Right lobe of liver (tissue), 6 donors: Measurements from ENCODE around the gene ZIC1. TPM values are rescaled to one million over a fixed set of nuclear protein-coding genes. Genes with fewer than 3 reads are reported as not detected.

Source experiments
- ATAC-seq, 4 donors: fragments of 200-7000 bp; cut with Tn5 transposase; one replicate each; pipeline ENCODE4 v1.9.1; 2020; ENCODE audit warnings: mild to moderate bottlenecking in 4 of 4, moderate library complexity in 4 of 4
- DNase-seq, 3 donors: peaks; one replicate each; pipeline ENCODE4 v3.0.0-alpha.2; 2020
- H3K27ac ChIP-seq, 3 donors: fragments of 200-600 bp; one replicate each; pipeline ENCODE4 v1.8.0; 2022
- H3K27me3 ChIP-seq, 2 donors: fragments of 200-600 bp; one replicate each; pipeline ENCODE4 v1.8.0; 2022
- H3K36me3 ChIP-seq, 4 donors: fragments of 200-600 bp; sonication (generic) in 1 of 4; one replicate each; pipeline versions ENCODE4 v1.5.1 to v1.8.0; 2017 to 2022; ENCODE audit warnings: control low read depth in 1 of 4
- H3K4me1 ChIP-seq, 4 donors: fragments of 200-600 bp; sonication (generic) in 1 of 4; one replicate each; pipeline versions ENCODE4 v1.5.1 to v1.8.0; 2017 to 2022; ENCODE audit warnings: control low read depth in 1 of 4
- H3K4me3 ChIP-seq, 3 donors: fragments of 200-600 bp; one replicate each; pipeline ENCODE4 v1.8.0; 2022
- H3K9me3 ChIP-seq, 4 donors: fragments of 200-600 bp; sonication (generic) in 1 of 4; one replicate each; pipeline versions ENCODE4 v1.5.1 to v1.8.0; 2017 to 2022; ENCODE audit warnings: control low read depth in 1 of 4
- POLR2A ChIP-seq: fragments of 450-650 bp; IDR thresholded peaks from one replicate; pipeline ENCODE4 v1.6.1; 2017; ENCODE audit warnings: antibody characterized with exemption, mild to moderate bottlenecking
- WGBS: methylation state at CpG from one replicate; pipeline ENCODE4 v1.1.6; 2018; ENCODE audit warnings: low coverage, low lambda C conversion rate; ENCODE audit not compliant: insufficient coverage; ENCODE audit errors: missing lambda C conversion rate; 5-methylcytosine and 5-hydroxymethylcytosine counted together
- intact Hi-C, 2 donors: fragments of 100-400 bp; cut with DNase I; formaldehyde crosslinking; loops; one replicate each; pipeline versions ENCODE4 v1.11.2 to v1.14.1; 2022
- total RNA-seq, 6 experiments: library from RNA; depleted of rRNA in 2 of 6; stranded (reverse); fragments of >200 nt in 2 of 6; fragmentation: NEBNext Ultra II Directional in 3 of 6; extraction: Animal tissue kit (Norgen Biotek cat#: 25700) in 3 of 6; gene quantifications; one replicate each; pipeline versions ENCODE4 v1.1.0 to v1.2.4, GENCODE V29; 2016 to 2023
- TF ChIP-seq, protein P1 (sequence below), 4 donors: fragments of 200-600 bp in 3 of 4; fragments of 450-650 bp in 1 of 4; IDR thresholded peaks; one replicate each; pipeline versions ENCODE4 v1.5.1 to v1.8.0; 2016 to 2022; ENCODE audit warnings: antibody characterized with exemption in 4 of 4, mild to moderate bottlenecking in 2 of 4
- donor health status: DM: no; HTN: yes; CAD: no.
- donor health status: DM: no; HTN: no; CAD: no.
- donor health status: DM: no; HTN: no; CAD: no.
- donor health status: DM: no; HTN: yes; CAD: no.
- donor health status: DM: no; HTN: yes; CAD: no.

ZIC1 gene
- total RNA-seq, 6 experiments from 2014 or later = 1.1 to 14.6 (median 9.6) TPM

DNA sequence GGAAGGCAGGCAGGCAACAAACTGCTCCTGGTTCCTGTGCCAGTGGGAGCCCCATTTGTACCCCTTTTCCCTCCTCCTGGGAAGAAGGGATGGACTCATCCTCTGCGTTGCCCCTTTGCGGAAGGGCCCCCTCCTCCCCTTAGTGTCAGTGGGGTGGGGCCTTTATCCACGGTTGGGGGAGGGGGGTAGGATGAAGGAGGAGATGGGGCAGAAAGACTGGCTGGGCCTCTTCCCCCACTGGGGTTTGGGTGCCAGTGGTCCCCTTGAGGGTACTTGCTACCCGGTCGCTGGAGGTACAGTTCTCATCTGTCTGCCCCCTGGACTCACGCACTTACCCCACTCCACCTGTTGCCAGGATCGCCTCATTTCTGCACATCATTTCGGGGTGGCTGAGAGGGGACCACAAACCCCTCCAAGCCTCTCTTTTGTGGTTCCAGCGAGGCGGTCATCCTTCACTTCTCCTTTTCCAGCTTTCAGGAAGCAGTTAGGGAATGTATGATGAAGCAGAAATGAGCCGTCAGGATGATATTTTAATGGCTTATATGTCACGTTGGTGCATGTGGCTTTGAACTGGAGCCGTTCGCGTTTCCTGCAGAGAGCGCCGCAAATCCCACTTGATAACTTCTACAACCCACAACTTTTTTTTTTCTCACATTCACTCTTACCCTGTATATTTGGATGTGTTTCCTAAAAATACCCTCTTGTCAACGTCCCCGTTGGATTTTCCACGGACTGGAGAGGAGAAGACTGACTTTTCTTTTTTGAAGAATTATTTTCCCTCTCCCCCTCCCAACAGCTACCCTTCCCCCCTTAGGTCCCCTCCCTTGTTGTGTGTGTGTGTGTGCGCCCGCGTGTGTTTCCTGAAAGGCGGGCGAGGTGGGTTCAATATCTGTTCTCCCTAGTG, 2.9 kb upstream of the ZIC1 start, which contains the start of gene ZIC4:
ZIC4 (minus strand) TSS at position 516 of the 904 bp plus-strand sequence. CDS start 3,746 bp downstream, outside the sequence.
- no peaks in the 10 kb centered on the region for H3K36me3 ChIP-seq
- peaks cover 0 to 12% (median 0%) of the 10 kb centered on the region in 4 donors for H3K4me1 ChIP-seq
- H3K4me3 ChIP-seq = no peak within 1 kb of the TSS
- TF ChIP-seq, protein P1, sequence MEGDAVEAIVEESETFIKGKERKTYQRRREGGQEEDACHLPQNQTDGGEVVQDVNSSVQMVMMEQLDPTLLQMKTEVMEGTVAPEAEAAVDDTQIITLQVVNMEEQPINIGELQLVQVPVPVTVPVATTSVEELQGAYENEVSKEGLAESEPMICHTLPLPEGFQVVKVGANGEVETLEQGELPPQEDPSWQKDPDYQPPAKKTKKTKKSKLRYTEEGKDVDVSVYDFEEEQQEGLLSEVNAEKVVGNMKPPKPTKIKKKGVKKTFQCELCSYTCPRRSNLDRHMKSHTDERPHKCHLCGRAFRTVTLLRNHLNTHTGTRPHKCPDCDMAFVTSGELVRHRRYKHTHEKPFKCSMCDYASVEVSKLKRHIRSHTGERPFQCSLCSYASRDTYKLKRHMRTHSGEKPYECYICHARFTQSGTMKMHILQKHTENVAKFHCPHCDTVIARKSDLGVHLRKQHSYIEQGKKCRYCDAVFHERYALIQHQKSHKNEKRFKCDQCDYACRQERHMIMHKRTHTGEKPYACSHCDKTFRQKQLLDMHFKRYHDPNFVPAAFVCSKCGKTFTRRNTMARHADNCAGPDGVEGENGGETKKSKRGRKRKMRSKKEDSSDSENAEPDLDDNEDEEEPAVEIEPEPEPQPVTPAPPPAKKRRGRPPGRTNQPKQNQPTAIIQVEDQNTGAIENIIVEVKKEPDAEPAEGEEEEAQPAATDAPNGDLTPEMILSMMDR (IDR thresholded peaks at IDR 0.05) = no peak
- no peak for TF ChIP-seq POLR2A
- no peak for ATAC-seq
- WGBS = 12% methylated on average over 24 of the region's 25 CpGs
- intact Hi-C loops = no loop called here
- H3K27me3 ChIP-seq = peaks cover 7 to 14% of the 10 kb centered on the region in 2 donors
- DNase-seq = no peak
- no peaks in the 10 kb centered on the region for H3K9me3 ChIP-seq
- H3K27ac ChIP-seq = no peak within 1 kb of the TSS

DNA sequence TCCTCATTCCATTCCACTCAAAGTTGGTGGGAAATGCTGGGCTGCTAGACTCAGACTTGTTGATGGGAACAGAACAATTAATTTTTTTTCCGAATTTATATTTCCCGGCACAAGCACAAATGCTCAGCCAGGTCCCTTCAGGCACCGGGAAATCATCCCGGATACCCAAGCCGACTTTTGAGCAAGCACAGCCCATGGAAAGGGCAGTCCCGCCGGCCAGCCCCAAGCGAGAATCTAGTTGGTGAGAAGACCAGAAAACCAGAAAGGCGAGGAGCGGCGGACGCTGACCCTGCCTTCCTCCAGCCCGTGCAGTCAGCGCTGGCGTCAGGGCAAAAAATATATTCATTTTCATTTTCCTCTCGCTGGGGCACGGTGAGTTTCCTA, 2.1 kb upstream of the ZIC1 start:
- ATAC-seq (no peak), DNase-seq (no peak)
- no peak for TF ChIP-seq POLR2A
- TF ChIP-seq, protein P1 (IDR thresholded peaks at IDR 0.05) = no peak
- intact Hi-C loops = no loop called here
- no peak overlapping the region for H3K4me3 ChIP-seq
- 23% methylated on average over 17 of the region's 17 CpGs for WGBS
- H3K4me1 ChIP-seq = peaks cover 0 to 13% (median 0%) of the 10 kb centered on the region in 4 donors
- peaks cover 7 to 14% of the 10 kb centered on the region in 2 donors for H3K27me3 ChIP-seq
- H3K9me3 ChIP-seq = no peaks in the 10 kb centered on the region
- H3K27ac ChIP-seq = no peak overlapping the region
- H3K36me3 ChIP-seq = no peaks in the 10 kb centered on the region

DNA sequence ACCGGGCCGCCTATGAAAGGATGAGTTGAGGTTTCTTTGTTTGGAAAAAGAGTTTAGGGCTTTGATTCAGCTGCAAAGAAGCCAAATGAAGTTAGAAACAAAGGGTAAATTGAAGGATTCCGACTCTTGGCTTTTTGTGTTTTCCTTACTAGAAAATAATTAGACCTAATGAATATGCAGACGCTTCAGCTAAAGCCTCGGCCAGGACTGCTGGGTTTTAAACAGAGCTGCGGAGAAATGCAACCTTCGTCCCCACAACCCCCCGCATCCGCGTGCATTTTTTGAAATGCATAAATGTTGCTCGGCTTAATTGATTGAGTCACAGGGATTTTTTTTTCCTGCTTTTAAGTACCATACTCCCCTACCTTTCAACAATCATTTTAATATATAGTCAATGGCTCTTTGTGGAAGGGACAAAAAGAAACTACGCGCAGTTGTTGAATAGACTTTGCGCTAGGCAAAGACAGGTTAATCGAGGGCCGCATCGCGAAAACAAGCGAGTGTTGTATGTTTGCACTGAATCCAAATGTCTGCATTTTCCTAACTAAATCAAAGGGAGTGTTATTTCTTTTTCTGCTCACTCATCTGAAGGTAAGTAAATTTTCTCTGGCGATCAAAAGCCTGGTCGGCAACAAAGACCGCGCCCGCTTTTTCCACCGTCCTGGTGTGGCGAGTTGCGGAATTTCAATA, 1.5 kb upstream of the ZIC1 start:
- ATAC-seq (no peak), DNase-seq (no peak)
- Histone ChIP-seq H3K9me3 (no peaks in the 10 kb centered on the region), H3K27me3 (peaks cover 7 to 14% of the 10 kb centered on the region in 2 donors), H3K27ac (no peak overlapping the region), H3K4me3 (no peak overlapping the region), H3K36me3 (no peaks in the 10 kb centered on the region), H3K4me1 (peaks cover 0 to 13% (median 0%) of the 10 kb centered on the region in 4 donors)
- 28% methylated on average over 27 of the region's 27 CpGs for WGBS
- TF ChIP-seq, protein P1 (IDR thresholded peaks at IDR 0.05) = no peak
- intact Hi-C loops = no loop called here

DNA sequence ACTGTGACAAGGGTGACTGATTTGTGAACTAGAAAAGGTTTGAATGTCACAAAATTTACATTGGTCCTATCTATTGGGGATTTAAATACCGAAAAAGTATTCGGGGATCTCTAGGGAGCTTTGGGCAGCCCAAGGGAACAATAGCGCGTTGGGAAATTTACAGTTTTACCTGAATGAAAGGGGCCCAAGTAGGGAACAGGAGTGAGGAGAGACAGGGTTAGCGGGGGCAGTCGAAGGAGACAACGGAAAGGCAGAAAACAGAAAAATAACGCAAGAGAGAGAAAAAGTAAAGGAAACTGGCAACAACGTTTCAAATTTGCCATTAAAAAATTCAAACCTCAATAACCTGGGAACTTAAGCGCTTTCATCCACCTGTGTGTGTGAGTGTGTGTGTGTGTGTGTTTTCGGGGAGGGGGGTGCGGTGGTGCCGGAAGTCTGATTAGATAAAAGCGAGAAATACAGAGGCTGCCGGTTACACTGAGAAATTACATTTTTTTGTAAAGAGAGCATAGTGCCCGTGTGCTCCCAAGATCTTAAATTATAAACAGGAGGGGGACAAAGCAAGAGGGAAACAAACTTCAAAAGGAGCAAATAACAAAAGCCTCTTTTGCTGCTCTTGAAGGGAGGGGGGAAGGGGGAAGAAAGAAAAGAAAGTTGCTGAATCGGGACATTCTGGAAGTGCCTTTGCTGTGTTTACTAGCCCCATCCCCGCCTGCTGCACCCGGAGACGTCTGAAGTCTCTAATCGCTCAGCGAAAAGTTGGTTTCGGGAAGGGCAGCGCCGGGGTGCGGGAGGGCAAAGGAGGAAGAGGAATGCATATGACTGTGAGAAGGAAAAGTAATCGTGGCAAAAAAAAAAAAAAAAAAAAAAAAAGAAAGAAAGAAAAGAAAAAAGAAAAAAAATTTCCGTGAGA, 721 bp upstream of the ZIC1 start:
- Histone ChIP-seq H3K9me3 (no peaks in the 10 kb centered on the region), H3K4me3 (no peak overlapping the region), H3K27ac (no peak overlapping the region), H3K27me3 (peaks cover 7 to 14% of the 10 kb centered on the region in 2 donors), H3K36me3 (no peaks in the 10 kb centered on the region), H3K4me1 (peaks cover 0 to 13% (median 0%) of the 10 kb centered on the region in 4 donors)
- intact Hi-C loops = no loop called here
- no peak for ATAC-seq
- DNase-seq = no peak
- 16% methylated on average over 28 of the region's 28 CpGs for WGBS
- TF ChIP-seq POLR2A = no peak
- TF ChIP-seq, protein P1 (IDR thresholded peaks at IDR 0.05) = no peak
